HG03060 (cell line): ENCODE data around the gene PDE4B.
"Not testable (repeated sequence)": the region's sequence is repeated elsewhere in the genome, so short reads cannot be mapped to it uniquely, and the experiment has no call there.

Experiments used
- ATAC-seq: cut with Tn5 transposase; IDR thresholded peaks from one replicate; pipeline ENCODE4 v1.9.1; 2021; ENCODE audit warnings: low read depth, moderate number of reproducible peaks; ENCODE audit not compliant: unreplicated experiment

Gene PDE4B

DNA sequence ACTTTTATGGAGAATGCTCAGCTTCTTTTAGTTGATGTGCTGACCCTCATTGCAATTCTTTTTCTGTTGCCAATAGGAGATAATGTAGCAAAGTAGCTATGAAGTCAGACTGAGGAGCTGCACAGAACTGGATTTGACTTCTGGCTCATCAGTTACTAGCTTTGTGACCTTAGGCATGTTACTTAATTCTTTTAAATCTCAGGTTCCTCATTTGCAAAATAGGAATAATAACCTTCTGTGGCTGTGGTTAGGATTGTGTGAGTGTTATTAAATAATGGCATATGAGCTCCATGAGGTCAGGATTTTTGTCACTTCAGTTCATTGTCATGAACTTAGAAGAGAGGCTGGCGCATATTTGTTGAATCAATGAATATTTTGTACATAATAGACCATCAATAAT is 503.7 kb downstream of the PDE4B start:
- no peak for ATAC-seq

DNA sequence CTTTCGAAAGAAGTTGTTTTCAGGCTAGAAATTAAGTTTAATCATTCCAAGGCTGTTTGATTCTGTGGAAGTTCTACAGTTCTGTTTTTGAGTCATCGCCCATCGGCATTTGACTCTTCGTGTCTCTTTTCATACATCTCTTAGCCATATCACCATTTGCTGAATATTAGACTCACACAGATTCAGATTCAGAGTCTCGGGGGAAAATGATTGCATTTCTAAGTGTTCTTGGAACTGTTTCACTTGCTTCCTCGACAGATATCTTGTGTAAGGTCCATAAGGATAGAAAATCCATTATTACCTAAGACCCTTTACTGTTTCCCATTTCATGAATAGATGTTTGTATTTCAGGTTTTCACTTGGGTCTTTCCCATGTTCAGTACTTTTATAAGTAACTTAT is 504.3 kb downstream of the PDE4B start:
- no peak for ATAC-seq

GRCh38 chr1:66298464-66298863 is 505.8 kb downstream of the PDE4B start:
- ATAC-seq: no peak

DNA sequence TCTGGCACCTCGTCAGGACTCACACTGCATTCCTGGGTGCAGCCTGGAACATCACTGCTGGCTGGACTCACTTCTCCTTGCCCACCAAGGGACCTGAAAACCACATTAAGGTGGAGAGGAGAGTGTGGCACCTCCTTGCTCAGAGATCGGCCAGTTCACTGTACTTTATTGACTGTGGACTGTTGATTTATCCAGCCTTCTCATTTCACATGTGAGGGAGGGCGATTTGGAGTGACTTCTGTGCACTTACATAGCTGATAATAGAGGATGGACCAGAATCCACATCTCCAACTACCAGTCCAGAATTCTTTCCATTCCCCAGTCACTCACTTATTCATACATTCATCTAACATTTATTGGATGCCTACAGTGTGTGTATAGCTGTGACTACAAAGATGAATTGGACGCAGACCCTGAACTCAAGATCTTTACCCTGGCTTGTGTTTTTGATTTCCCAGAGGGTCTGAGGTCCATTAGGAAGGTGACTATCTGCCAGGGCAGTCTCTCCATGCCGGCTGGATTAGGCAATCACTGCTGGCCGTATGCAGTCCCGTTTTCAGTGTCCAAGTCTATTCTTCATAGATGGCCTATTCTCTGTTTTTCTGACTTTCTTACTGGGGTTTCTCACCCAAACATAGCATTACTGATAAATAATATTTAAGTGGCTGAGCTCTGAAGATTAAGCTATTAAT is 507.7 kb downstream of the PDE4B start:
- ATAC-seq: no peak

DNA sequence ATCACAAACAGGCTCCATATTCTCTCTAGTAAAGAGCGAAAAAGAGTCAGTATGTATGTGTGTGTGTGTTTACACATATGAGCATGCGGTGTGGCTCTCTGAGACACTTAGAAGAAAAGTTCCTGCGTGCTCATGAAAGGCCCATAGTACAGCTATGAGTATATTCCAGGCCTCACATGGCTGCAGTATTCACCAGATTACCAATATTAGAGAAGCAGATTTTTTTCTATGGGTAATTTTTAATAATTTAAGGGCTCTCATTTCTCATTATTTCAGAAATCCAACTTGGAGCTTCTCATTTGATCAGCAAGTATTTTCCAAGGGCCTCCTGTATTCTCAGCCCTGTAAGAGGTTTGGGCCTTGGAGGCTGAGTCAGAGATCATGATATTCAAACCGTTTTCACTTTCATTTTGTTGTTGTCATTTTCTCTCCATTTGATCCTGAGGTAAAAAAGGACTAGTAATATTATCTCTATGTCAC is 508.3 kb downstream of the PDE4B start:
- peak; percentile 91 for ATAC-seq

- no peak for ATAC-seq
These were observed 509.6 kb downstream of the PDE4B start for GRCh38 chr1:66302184-66302742.

- ATAC-seq: no peak
These were observed 510.1 kb downstream of the PDE4B start for GRCh38 chr1:66302815-66303214.

DNA sequence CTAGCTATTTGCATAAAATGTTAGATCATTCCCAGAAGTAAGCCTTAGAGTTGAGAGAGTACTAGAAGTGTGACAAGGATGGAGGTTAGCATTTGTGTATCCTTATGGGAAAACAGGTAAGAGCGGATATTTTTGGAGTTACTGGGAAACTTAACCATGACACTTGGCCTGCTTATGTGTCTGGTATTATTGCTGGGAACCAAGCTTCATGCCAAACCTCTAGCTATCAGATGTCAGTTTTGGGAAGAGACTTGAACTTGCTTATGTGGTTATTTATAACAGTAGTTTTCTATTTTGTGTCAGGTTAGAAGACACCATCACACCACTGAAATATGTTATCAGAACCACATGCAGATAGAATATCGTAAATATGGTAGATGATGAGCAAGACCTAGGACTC is 511.0 kb downstream of the PDE4B start:
- ATAC-seq: no peak

DNA sequence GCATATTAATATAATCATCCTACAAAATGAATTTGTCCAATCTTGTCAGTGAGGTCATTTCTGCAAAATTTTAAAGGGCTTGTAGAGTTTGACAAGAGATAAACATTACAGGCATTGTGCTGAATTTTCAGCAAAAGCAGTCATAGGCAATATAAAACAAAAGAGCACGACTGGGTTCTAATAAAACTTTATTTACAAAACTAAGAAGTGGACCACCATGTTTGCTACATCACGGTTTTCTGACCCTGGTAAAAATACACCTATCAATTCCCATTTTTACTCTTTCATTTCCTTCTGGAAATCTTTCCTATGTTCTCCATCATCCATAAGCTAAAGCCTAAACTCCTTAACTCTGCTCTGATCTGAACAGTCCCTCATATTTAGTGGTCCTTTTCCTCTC is 511.4 kb downstream of the PDE4B start:
- ATAC-seq: no peak

DNA sequence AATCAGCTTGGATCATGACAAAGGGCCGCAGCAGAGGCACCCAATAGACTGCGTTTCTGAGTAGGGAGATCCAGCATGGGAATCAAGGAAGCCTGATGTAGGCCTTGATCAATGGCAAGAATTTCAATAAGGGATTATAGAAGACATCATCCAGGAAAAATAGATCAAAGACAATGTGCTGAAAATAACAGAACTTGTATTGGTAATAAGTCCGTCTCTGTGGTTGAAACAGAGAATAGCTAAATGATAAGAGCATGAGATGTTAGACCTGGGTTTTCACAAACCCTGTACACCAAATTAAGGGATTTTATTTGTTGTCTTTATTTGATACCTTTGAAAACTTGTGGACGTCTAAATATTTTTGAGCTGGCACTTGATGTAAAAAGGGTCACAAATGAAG is 513.2 kb downstream of the PDE4B start:
- no peak for ATAC-seq

DNA sequence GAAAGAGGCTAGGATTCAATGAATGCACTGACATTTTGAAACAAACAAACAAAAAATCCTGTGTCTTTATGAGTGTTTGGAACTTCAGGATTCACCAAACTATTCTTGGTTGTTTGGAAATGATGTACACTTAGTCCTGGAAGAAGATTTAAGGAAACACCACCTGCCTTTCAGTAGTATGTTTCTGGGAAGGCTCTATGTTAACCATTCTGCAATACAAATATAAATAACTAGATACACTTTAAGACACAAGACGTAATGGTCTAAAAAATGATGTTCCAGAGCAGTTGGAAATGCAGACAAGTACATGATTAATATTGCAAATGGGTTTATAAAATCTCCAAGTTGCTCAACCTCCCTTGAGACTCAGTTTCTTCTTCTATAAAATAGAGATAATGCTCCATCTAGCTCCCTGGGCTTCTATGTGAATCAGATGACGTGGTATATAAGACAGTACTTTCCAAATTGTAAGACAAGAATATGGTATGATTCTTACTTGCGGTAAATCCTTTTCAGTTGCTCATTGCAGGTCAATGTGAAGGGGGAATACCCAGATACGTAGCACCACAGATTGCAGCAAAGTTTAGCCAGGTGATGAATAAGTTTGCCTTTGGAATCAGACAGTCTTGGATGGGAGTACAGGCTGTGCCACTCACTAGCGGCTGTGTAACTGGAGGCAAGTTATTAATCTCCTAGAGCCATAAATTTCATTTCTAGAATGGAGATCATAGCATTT is 516.5 kb downstream of the PDE4B start:
- ATAC-seq: no peak

GRCh38 chr1:66311092-66311491 is 518.4 kb downstream of the PDE4B start:
- ATAC-seq: no peak

DNA sequence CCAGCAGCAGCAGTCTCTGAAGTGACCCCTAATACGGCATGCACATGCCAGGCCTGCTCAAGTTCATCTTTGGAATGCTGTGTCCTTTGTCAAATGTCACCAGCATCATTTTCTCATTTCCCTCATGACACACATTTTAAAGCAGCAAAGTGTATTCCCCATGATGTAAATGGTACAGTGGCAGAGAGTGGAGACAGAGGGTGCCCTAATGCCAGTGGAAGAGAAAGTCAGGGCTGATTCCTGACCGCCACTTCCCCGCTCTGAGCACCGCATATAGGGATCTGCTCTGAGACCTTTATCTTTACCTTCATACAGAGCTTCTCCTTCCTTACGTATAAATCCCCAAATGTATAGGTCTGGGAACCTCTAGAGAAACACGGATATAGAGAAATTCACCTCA is 518.9 kb downstream of the PDE4B start:
- no peak for ATAC-seq

GRCh38 chr1:66312271-66312990 is 519.7 kb downstream of the PDE4B start:
- no peak for ATAC-seq

DNA sequence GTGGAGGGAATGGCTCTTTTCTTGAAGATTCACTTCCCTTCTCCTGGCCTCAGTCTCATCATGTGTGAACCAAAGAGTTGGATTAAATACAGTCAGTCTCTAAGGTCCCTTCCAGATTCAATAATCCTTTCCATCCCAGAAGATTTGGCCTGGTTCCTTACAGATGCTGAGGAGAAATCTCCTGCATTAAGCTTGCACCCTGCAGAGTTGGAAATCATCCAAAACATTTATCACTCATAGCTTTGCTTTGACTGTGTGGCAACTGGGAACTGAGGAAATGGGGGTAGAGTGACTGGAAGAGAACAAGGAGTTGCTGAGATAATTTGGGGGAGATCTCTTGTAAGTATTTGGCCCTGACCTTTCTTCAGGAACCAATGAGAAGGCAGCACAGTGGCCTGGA is 520.7 kb downstream of the PDE4B start:
- no peak for ATAC-seq

DNA sequence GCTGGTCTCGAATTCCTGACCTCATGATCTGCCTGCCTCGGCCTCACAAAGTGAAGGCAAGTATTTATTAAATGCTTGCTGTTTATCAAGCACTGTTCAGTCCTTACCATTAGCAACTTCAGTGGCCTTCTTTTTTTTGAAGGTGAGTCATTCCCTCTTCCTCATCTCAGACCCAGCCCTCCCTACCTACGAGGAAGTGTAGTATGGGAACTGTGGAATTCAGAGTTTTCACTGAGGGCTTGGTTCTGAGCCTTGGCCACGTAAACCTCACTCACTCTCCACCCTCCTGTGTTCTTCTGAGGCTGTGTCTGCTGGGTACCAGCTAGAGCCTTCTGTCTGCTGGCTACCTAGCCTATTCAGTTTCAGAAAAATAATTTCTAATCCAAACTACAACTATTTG is 523.0 kb downstream of the PDE4B start:
- no peak for ATAC-seq

GRCh38 chr1:66316464-66317247 is 524.0 kb downstream of the PDE4B start:
- no peak for ATAC-seq

GRCh38 chr1:66317248-66317515 is 524.5 kb downstream of the PDE4B start:
- no peak for ATAC-seq

DNA sequence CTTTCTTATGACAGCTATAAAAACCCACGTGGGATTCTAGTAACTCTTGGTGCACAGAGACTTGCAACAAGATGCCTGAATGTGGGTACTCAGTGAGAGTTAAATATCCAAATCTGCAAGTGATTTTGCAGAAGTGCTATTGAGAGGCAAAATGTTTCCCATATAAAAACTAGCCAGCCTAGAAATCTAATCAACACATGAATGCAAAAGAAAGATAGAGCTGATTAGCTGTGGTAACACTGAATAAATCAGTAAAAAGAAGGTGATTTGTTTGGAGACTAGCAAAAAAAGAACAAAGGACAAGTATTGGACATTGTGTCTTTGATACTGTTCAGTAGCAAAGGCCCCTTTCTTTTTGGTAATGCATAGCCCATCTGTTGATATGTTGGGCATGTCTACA is 527.5 kb downstream of the PDE4B start:
- ATAC-seq: no peak

DNA sequence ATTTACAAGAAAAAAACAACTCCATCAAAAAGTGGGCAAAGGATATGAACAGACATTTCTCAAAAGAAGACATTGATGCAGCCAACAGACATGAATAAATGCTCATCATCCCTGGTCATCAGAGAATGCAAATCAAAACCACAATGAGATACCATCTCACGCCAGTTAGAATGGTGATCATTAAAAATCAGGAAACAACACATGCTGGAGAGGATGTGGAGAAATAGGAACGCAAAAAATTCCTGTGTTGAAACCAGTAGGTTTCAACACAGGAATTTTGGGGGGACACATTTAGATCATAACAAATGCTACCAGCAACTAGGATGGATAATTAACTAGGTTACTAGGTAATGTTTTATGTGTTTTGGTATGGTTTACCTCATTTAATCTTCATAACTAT is 529.8 kb downstream of the PDE4B start:
- ATAC-seq: not testable (repeated sequence)
